ENCODE results near the gene CDX2. TPM values are rescaled to one million over a fixed set of nuclear protein-coding genes. Genes with fewer than 3 reads are reported as not detected.

The CDX2 gene
- total RNA-seq, 1 donor from 2014 or later, result 1.1 TPM

DNA sequence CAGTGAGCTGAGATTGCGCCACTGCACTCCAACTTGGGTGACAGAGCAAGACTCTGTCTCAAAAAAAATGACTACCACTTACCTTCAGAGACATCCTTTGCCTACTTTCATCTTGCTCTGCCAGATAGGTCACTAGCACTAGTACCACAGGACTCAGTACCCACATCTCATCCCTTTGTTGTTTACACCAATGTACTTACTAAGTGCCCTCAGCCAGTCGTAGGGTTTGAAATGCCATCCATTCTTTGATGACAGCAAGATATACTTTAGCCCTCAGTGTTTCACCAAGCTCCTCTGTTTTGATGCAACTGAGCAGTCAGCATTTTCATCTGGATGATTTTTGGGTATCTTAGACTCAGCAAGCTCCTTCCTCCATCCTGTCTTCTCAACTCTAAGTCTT lies 13.2 kb upstream of the CDX2 start:
- Mint-ChIP-seq H3K36me3 (ENCODE audit: unreplicated experiment) (no peaks in the 10 kb centered on the region), H3K27ac (ENCODE audit: unreplicated experiment) (no peak overlapping the region), H3K4me1 (ENCODE audit: low read depth, unreplicated experiment) (peaks cover 15% of the 10 kb centered on the region), H3K4me3 (ENCODE audit: unreplicated experiment) (no peak overlapping the region), H3K27me3 (ENCODE audit: unreplicated experiment) (peaks cover 49% of the 10 kb centered on the region), H3K9me3 (ENCODE audit: unreplicated experiment) (peaks cover 16% of the 10 kb centered on the region)
- no peak for DNase-seq
- TF ChIP-seq, protein P1, sequence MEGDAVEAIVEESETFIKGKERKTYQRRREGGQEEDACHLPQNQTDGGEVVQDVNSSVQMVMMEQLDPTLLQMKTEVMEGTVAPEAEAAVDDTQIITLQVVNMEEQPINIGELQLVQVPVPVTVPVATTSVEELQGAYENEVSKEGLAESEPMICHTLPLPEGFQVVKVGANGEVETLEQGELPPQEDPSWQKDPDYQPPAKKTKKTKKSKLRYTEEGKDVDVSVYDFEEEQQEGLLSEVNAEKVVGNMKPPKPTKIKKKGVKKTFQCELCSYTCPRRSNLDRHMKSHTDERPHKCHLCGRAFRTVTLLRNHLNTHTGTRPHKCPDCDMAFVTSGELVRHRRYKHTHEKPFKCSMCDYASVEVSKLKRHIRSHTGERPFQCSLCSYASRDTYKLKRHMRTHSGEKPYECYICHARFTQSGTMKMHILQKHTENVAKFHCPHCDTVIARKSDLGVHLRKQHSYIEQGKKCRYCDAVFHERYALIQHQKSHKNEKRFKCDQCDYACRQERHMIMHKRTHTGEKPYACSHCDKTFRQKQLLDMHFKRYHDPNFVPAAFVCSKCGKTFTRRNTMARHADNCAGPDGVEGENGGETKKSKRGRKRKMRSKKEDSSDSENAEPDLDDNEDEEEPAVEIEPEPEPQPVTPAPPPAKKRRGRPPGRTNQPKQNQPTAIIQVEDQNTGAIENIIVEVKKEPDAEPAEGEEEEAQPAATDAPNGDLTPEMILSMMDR (IDR thresholded peaks at IDR 0.05; ENCODE audit: partially characterized antibody, unreplicated experiment), result no peak

DNA sequence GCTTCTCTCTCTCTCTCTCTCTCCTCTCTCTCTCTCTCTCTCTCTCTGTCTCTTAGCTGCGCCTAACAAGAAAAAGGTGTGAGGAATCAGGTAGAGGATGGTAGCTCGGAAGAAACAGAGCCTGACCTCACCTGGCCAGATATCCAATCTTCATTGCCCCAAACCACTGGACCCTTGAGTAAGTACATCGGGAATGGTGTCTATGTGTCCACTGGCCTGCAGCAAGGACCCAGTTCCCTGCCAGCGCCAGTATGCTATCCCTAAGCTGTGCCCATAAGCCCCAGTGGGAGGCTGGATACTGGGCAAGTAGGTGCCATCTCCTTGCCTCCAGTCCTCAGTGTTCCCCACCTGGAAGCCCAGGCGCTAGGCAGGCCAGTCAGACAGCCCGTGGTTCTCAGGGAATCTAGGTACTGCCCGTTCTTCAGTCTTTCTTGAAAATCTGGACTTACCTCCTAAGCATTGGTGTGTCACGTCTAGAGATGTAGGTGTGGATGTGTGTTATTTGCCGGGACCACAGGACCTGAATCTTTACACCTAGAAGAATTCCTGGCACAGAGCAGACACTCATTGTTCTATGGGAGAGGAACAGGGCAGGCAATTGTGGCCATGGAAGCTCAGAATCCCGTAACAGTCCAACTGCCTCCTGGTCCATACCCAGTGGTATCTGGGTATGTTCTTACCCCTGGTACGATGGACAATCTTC lies 12.0 kb upstream of the CDX2 start:
- peaks cover 14% of the 10 kb centered on the region for H3K9me3 Mint-ChIP-seq (ENCODE audit: unreplicated experiment)
- no peak for DNase-seq
- peaks cover 50% of the 10 kb centered on the region for H3K27me3 Mint-ChIP-seq (ENCODE audit: unreplicated experiment)
- H3K27ac Mint-ChIP-seq (ENCODE audit: unreplicated experiment), result no peak overlapping the region
- no peak overlapping the region for H3K4me3 Mint-ChIP-seq (ENCODE audit: unreplicated experiment)
- H3K36me3 Mint-ChIP-seq (ENCODE audit: unreplicated experiment), result no peaks in the 10 kb centered on the region
- TF ChIP-seq, protein P1 (IDR thresholded peaks at IDR 0.05; ENCODE audit: partially characterized antibody, unreplicated experiment), result no peak
- peaks cover 4% of the 10 kb centered on the region for H3K4me1 Mint-ChIP-seq (ENCODE audit: low read depth, unreplicated experiment)

DNA sequence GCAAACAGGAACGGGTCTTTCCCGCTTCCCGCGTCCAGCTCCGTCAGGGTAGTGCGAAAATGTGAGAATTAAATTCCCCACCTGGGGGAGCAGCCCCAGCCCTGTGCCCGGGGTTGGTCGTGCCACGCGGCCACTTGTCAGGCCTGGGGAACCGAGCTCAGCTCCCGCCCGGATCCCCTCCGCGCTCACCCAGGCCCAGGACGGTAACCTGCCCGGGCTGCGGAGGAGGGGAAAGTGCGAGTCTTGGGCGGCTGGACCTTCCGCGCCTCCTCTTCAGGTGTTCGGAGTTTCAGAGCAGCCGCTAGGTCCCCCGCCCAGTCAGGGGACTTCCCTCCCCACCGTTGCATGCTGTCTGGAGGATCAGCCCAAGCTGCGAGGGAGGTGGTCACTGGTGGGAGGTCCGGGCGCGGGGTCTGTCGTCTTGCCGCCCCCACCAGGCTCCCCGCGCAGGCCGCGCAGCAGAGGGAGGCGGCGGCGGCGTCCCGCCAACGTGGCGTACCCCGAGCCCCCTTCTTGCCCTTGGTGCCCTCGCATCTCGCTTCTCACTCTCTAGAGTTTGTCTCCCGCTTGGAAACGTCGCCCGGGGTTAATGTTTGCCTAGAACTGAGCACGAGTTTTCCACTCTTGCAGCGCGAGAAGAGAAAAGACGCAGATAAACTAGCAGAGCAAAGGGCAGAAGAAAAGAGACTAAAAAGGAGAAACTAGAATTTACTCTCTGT lies 11.3 kb upstream of the CDX2 start:
- Mint-ChIP-seq H3K4me1 (ENCODE audit: low read depth, unreplicated experiment) (peaks cover 3% of the 10 kb centered on the region), H3K36me3 (ENCODE audit: unreplicated experiment) (no peaks in the 10 kb centered on the region), H3K27ac (ENCODE audit: unreplicated experiment) (no peak overlapping the region), H3K9me3 (ENCODE audit: unreplicated experiment) (peaks cover 15% of the 10 kb centered on the region), H3K4me3 (ENCODE audit: unreplicated experiment) (no peak overlapping the region), H3K27me3 (ENCODE audit: unreplicated experiment) (peaks cover 53% of the 10 kb centered on the region)
- no peak for DNase-seq
- TF ChIP-seq, protein P1 (IDR thresholded peaks at IDR 0.05; ENCODE audit: partially characterized antibody, unreplicated experiment), result no peak

DNA sequence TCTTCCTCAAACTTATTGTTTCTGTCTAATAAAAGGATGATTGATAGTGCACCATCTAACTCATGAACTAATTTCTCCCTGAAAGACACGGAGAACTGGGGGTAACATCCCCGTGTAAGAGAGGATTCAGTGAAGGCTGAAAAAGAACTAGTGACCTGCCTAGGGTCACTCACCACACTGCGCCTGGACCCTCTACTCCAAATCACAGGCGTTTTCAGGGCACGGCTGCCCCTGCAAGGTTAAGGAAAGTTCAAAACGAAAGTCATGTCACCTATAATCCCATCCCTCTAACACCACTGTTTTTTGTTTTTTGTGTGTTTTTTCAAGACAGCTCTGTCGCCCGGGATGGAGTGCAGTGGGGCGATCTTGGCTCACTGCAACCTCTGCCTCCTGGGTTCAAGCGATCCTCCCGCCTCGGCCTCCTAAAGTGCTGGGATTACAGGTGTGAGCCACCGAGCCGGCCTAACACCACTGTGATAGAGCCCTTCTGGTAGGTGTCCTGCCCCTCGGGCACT lies 10.7 kb upstream of the CDX2 start:
- DNase-seq, result no peak
- H3K9me3 Mint-ChIP-seq (ENCODE audit: unreplicated experiment), result peaks cover 16% of the 10 kb centered on the region
- no peak overlapping the region for H3K27ac Mint-ChIP-seq (ENCODE audit: unreplicated experiment)
- no peaks in the 10 kb centered on the region for H3K36me3 Mint-ChIP-seq (ENCODE audit: unreplicated experiment)
- H3K27me3 Mint-ChIP-seq (ENCODE audit: unreplicated experiment), result peaks cover 58% of the 10 kb centered on the region
- peaks cover 5% of the 10 kb centered on the region for H3K4me1 Mint-ChIP-seq (ENCODE audit: low read depth, unreplicated experiment)
- no peak overlapping the region for H3K4me3 Mint-ChIP-seq (ENCODE audit: unreplicated experiment)
- TF ChIP-seq, protein P1 (IDR thresholded peaks at IDR 0.05; ENCODE audit: partially characterized antibody, unreplicated experiment), result no peak

All from glutamatergic neuron (in vitro differentiated cells).